H1 (cell line): ENCODE results near the gene OTOGL.

Experiments
- EP300 ChIP-seq, 2 experiments: IDR thresholded peaks; 1 replicate in 1 of 2; 2 replicates in 1 of 2; pipeline ENCODE4 v1.6.1; 2011 to 2012; ENCODE audit warnings: low read depth in 2 of 2, low read length in 2 of 2, mild to moderate bottlenecking in 2 of 2, borderline replicate concordance in 1 of 2, inconsistent platforms in 1 of 2, moderate library complexity in 1 of 2
- MAFK ChIP-seq: IDR thresholded peaks from 2 replicates; pipeline ENCODE4 v1.6.1; 2012; ENCODE audit warnings: low read depth, mild to moderate bottlenecking, improper control_type of control experiment, low read length
- NRF1 ChIP-seq: IDR thresholded peaks from 2 replicates; pipeline ENCODE4 v1.6.1; 2011; ENCODE audit warnings: mild to moderate bottlenecking, low read depth, low read length, improper control_type of control experiment
- TF ChIP-seq, protein P1 (sequence below), 3 experiments: IDR thresholded peaks; 1 replicate in 2 of 3; 2 replicates in 1 of 3; pipeline versions ENCODE4 v1.5.1 to v1.6.1; 2011; ENCODE audit warnings: low read length in 3 of 3, mild to moderate bottlenecking in 3 of 3, inconsistent platforms in 2 of 3, low read depth in 1 of 3, moderate library complexity in 1 of 3; ENCODE audit not compliant: insufficient read depth in 1 of 3; ENCODE audit errors: control extremely low read depth in 1 of 3

GRCh38 chr12:80053051-80053790, 46.1 kb upstream of the OTOGL start:
- no peak for TF ChIP-seq MAFK
- TF ChIP-seq, protein P1, sequence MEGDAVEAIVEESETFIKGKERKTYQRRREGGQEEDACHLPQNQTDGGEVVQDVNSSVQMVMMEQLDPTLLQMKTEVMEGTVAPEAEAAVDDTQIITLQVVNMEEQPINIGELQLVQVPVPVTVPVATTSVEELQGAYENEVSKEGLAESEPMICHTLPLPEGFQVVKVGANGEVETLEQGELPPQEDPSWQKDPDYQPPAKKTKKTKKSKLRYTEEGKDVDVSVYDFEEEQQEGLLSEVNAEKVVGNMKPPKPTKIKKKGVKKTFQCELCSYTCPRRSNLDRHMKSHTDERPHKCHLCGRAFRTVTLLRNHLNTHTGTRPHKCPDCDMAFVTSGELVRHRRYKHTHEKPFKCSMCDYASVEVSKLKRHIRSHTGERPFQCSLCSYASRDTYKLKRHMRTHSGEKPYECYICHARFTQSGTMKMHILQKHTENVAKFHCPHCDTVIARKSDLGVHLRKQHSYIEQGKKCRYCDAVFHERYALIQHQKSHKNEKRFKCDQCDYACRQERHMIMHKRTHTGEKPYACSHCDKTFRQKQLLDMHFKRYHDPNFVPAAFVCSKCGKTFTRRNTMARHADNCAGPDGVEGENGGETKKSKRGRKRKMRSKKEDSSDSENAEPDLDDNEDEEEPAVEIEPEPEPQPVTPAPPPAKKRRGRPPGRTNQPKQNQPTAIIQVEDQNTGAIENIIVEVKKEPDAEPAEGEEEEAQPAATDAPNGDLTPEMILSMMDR (IDR thresholded peaks at IDR 0.05; ENCODE audit: control extremely low read depth in 1 of 3, insufficient read depth in 1 of 3, low read depth in 1 of 3, low read length in 3 of 3): no peak
- no peak for TF ChIP-seq NRF1
- no peak for TF ChIP-seq EP300 (IDR thresholded peaks at IDR 0.05; ENCODE audit: borderline replicate concordance in 1 of 2, low read depth in 2 of 2, low read length in 2 of 2)
